NOMO-1 (cell line): ENCODE data around the gene SDK1.

Experiments used
- DNase-seq, 2 experiments: peaks; one replicate each; lab custom pipeline; 2025; ENCODE audit not compliant: unreplicated experiment in 2 of 2; lab: John Stamatoyannopoulos, UW

The SDK1 gene

GRCh38 chr7:4174884-4175283 lies 873.8 kb downstream of the SDK1 start:
- DNase-seq, result no peak

GRCh38 chr7:4175346-4175973 lies 874.4 kb downstream of the SDK1 start:
- DNase-seq, result no peak

- no peak for DNase-seq
These were observed 875.9 kb downstream of the SDK1 start for GRCh38 chr7:4177001-4177400.

- DNase-seq, result no peak
These were observed 877.4 kb downstream of the SDK1 start for GRCh38 chr7:4178416-4178815.

GRCh38 chr7:4178916-4179687 lies 878.0 kb downstream of the SDK1 start:
- DNase-seq, result no peak

GRCh38 chr7:4179688-4180380 lies 878.8 kb downstream of the SDK1 start:
- no peak for DNase-seq

- DNase-seq, result no peak
These were observed 880.4 kb downstream of the SDK1 start for GRCh38 chr7:4181446-4181845.

- DNase-seq, result no peak
These were observed 881.7 kb downstream of the SDK1 start for GRCh38 chr7:4182605-4183300.

GRCh38 chr7:4184653-4185052 lies 883.6 kb downstream of the SDK1 start:
- no peak for DNase-seq

GRCh38 chr7:4185136-4185535 lies 884.1 kb downstream of the SDK1 start:
- DNase-seq, result no peak

- DNase-seq, result no peak
These were observed 884.9 kb downstream of the SDK1 start for GRCh38 chr7:4185721-4186512.

- no peak for DNase-seq
These were observed 885.4 kb downstream of the SDK1 start for GRCh38 chr7:4186513-4186780.

- DNase-seq, result no peak
These were observed 887.6 kb downstream of the SDK1 start for GRCh38 chr7:4188651-4189050.

- DNase-seq, result no peak
These were observed 888.1 kb downstream of the SDK1 start for GRCh38 chr7:4189131-4189570.

- no peak for DNase-seq
These were observed 889.2 kb downstream of the SDK1 start for GRCh38 chr7:4190010-4190981.

GRCh38 chr7:4191046-4191445 lies 890.0 kb downstream of the SDK1 start:
- no peak for DNase-seq

- DNase-seq, result no peak
These were observed 890.5 kb downstream of the SDK1 start for GRCh38 chr7:4191525-4191924.

GRCh38 chr7:4195660-4196059 lies 894.6 kb downstream of the SDK1 start:
- no peak for DNase-seq

- no peak for DNase-seq
These were observed 895.2 kb downstream of the SDK1 start for GRCh38 chr7:4196121-4196819.
